Memory B cell (primary cell): Measurements from ENCODE around the gene RPEL1.

ENCODE experiments used
- ATAC-seq: fragments of 150-1000 bp; cut with Tn5 transposase; 2 replicates; pipeline ENCODE4 v1.10.0; 2021; ENCODE audit warnings: low read depth, mild to moderate bottlenecking, moderate library complexity
- DNase-seq, 2 donors: peaks; one replicate each; pipeline ENCODE4 v3.0.0; 2022; ENCODE audit warnings: low spot score in 2 of 2
- H3K27ac Mint-ChIP-seq: one replicate; pipeline ENCODE4 v1.8.0; 2022; ENCODE audit warnings: mild to moderate bottlenecking, moderate library complexity, mixed read lengths
- H3K27me3 Mint-ChIP-seq: one replicate; pipeline ENCODE4 v1.8.0; 2022; ENCODE audit warnings: mixed read lengths
- H3K36me3 Mint-ChIP-seq: one replicate; pipeline ENCODE4 v1.8.0; 2022; ENCODE audit warnings: mild to moderate bottlenecking, mixed read lengths
- H3K4me1 Mint-ChIP-seq: one replicate; pipeline ENCODE4 v1.8.0; 2022; ENCODE audit warnings: mixed read lengths
- H3K4me3 Mint-ChIP-seq: one replicate; pipeline ENCODE4 v1.8.0; 2022; ENCODE audit warnings: mild to moderate bottlenecking, moderate library complexity, mixed read lengths
- H3K9me3 Mint-ChIP-seq: one replicate; pipeline ENCODE4 v1.8.0; 2022; ENCODE audit warnings: mixed read lengths

The RPEL1 gene

DNA sequence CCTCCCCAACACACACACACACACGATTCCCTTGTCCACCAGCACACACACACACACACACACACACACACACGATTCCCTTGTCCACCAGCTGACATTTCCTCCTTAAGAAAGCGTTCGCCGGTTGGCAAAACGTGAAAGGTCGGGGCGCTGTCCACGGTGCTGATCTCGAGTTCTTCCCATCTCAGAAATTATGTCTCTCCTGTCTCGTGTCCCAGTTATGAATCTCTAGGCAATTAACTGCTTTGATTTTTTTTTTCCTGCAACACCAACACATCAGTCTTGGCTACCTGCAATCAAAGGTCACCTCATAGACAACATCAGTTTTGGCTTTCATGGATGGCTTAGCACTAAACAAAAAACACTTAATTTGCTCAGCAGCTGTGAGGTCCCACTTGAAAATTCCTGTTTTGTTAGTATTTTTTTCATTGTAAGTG, 33.2 kb downstream of the RPEL1 start:
- Mint-ChIP-seq H3K4me1 (peaks cover 10% of the 10 kb centered on the region), H3K27ac (no peak overlapping the region), H3K9me3 (no peaks in the 10 kb centered on the region), H3K36me3 (no peaks in the 10 kb centered on the region), H3K27me3 (peaks cover 21% of the 10 kb centered on the region), H3K4me3 (peak overlapping the region; percentile 49)
- ATAC-seq (no peak), DNase-seq (peak in 1 of 2 donors; percentile 17)

DNA sequence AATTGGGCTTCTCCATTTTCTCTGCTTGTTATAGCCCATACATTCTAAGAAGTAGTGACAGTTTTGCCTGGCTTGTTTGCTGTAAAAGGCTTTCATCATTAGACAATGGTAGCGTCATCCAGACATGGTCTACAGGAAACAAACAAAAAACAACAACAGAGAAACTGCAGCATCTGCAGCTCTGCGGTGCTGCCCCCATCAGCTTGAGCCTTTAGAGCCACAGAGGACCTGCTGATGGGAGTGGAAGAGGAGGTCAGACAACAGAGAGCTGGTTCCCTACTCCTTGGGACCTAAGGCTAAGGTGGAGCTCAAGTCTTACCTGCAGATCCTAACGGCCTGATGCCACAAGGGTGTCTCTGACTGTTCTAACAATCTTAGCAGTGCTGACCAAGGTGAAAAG, 34.3 kb downstream of the RPEL1 start:
- DNase-seq (no peak), ATAC-seq (no peak)
- Mint-ChIP-seq H3K27me3 (peaks cover 21% of the 10 kb centered on the region), H3K9me3 (no peaks in the 10 kb centered on the region), H3K36me3 (no peaks in the 10 kb centered on the region), H3K4me3 (no peak overlapping the region), H3K27ac (no peak overlapping the region), H3K4me1 (peaks cover 10% of the 10 kb centered on the region)

DNA sequence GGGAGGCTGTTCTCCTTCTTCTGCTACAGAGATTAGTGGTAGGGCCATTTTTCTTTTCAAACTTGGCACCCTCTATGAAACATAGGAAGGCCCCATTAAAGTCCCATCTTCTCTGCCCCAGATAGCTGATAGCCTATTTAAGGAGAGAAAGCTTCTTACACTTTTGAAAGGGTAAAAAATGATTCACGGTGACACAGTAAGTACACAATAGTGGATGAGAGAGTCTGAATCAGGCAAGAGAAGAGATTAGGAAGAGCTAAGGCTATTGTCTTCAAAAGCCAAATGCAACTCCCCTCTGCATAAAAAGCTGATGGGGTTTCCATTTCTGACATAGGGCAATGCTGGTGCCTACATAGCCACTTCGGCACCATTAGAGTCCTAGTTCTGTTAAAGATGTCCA, 34.8 kb downstream of the RPEL1 start:
- no peaks in the 10 kb centered on the region for H3K36me3 Mint-ChIP-seq
- H3K27me3 Mint-ChIP-seq: peaks cover 21% of the 10 kb centered on the region
- no peak for DNase-seq
- no peaks in the 10 kb centered on the region for H3K9me3 Mint-ChIP-seq
- H3K4me3 Mint-ChIP-seq: no peak overlapping the region
- ATAC-seq: no peak
- H3K27ac Mint-ChIP-seq: no peak overlapping the region
- peaks cover 10% of the 10 kb centered on the region for H3K4me1 Mint-ChIP-seq

GRCh38 chr10:103281753-103282152, 36.1 kb downstream of the RPEL1 start:
- no peak overlapping the region for H3K27ac Mint-ChIP-seq
- H3K27me3 Mint-ChIP-seq: peaks cover 27% of the 10 kb centered on the region
- no peak for DNase-seq
- no peaks in the 10 kb centered on the region for H3K36me3 Mint-ChIP-seq
- no peak for ATAC-seq
- no peaks in the 10 kb centered on the region for H3K9me3 Mint-ChIP-seq
- peaks cover 7% of the 10 kb centered on the region for H3K4me1 Mint-ChIP-seq
- H3K4me3 Mint-ChIP-seq: no peak overlapping the region

- Mint-ChIP-seq H3K9me3 (no peaks in the 10 kb centered on the region), H3K4me3 (no peak overlapping the region), H3K27ac (no peak overlapping the region), H3K36me3 (no peaks in the 10 kb centered on the region), H3K4me1 (peaks cover 7% of the 10 kb centered on the region), H3K27me3 (peaks cover 24% of the 10 kb centered on the region)
- DNase-seq (no peak), ATAC-seq (no peak)
These were observed 37.3 kb downstream of the RPEL1 start for GRCh38 chr10:103282961-103283360.

- Mint-ChIP-seq H3K27me3 (peaks cover 18% of the 10 kb centered on the region), H3K4me3 (no peak overlapping the region), H3K4me1 (peaks cover 4% of the 10 kb centered on the region), H3K36me3 (no peaks in the 10 kb centered on the region), H3K27ac (no peak overlapping the region), H3K9me3 (no peaks in the 10 kb centered on the region)
- DNase-seq (no peak), ATAC-seq (no peak)
These were observed 38.5 kb downstream of the RPEL1 start for GRCh38 chr10:103284170-103284569.

DNA sequence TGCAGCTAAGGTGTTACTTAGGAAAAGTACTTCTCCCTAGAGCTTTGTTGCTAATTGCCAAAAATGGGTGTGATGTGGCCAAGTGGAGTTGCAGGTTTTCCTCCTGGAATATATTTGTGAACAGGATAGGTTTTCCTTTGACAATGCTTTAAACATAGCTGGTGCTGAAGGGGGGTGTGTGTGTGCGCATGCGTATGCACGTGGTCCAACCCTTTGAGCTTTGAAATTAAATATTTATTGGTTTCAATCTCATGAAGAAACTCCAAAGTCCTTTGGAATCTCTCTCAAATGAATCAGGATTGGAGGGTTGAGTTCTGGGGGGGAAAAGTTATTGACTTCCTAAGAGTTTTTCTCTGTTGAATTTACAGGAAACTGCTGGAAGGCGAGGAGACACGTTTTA, 42.3 kb downstream of the RPEL1 start:
- Mint-ChIP-seq H3K36me3 (no peaks in the 10 kb centered on the region), H3K4me3 (no peak overlapping the region), H3K4me1 (no peaks in the 10 kb centered on the region), H3K27ac (no peak overlapping the region), H3K9me3 (no peaks in the 10 kb centered on the region), H3K27me3 (peaks cover 15% of the 10 kb centered on the region)
- no peak for DNase-seq
- ATAC-seq: no peak

- no peak overlapping the region for H3K27ac Mint-ChIP-seq
- H3K9me3 Mint-ChIP-seq: no peaks in the 10 kb centered on the region
- no peak for DNase-seq
- no peak overlapping the region for H3K4me3 Mint-ChIP-seq
- ATAC-seq: no peak
- H3K36me3 Mint-ChIP-seq: no peaks in the 10 kb centered on the region
- peaks cover 8% of the 10 kb centered on the region for H3K27me3 Mint-ChIP-seq
- H3K4me1 Mint-ChIP-seq: no peaks in the 10 kb centered on the region
These were observed 45.9 kb downstream of the RPEL1 start for GRCh38 chr10:103291588-103291987.

DNA sequence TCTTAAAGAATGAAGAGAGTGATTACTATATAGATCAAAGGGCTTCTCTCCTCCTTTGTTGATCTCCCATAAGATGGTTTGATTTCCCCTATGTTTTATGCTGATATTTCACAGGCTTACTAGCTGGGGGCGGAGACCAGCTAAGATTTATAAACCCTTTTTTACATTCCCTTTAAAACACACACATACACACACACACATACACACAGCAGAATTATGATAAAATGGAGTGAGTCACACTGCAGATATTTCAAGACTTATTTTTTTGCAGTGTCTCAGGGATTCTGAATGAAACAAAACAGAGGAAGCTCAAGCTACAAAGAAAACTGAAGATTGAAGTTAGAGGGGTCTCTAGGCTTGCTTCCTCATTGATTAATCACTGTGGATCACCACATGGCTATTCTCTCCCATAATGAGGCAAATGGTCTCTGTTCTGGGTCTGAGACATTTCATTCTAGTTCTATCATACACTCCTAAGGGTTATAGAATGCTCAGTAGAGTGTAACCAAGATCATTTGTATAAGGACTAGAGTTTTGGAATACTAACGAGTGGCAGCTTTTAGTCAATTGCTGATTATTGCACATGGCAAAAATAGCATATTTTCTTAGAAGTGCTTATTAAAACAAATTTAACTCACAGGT, 49.8 kb downstream of the RPEL1 start:
- H3K4me1 Mint-ChIP-seq: no peaks in the 10 kb centered on the region
- H3K27ac Mint-ChIP-seq: no peak overlapping the region
- H3K27me3 Mint-ChIP-seq: no peaks in the 10 kb centered on the region
- no peaks in the 10 kb centered on the region for H3K36me3 Mint-ChIP-seq
- H3K9me3 Mint-ChIP-seq: no peaks in the 10 kb centered on the region
- no peak for ATAC-seq
- H3K4me3 Mint-ChIP-seq: no peak overlapping the region
- DNase-seq: no peak
